MCF 10A (cell line): ENCODE data around the gene PCDHA11. TPM values are rescaled to one million over a fixed set of nuclear protein-coding genes. Genes with fewer than 3 reads are reported as not detected.

Source experiments
- total RNA-seq: library from RNA; stranded (reverse); gene quantifications from 2 replicates; pipeline ENCODE4 v1.2.3, GENCODE V29; 2022

PCDHA11 gene
- total RNA-seq, 1 experiment from 2014 or later = 0.49 TPM

Other genes starting within 250 kb of the PCDHA11 start
- gene CD14, start 235.8 kb upstream of the PCDHA11 start, total RNA-seq = 0.79 and 2.2 TPM in 2 replicates
- 15.7 and 17.2 TPM in 2 replicates for gene TMCO6, start 229.5 kb upstream of the PCDHA11 start, total RNA-seq
- gene NDUFA2, start 221.3 kb upstream of the PCDHA11 start, total RNA-seq = 63.2 and 82.2 TPM in 2 replicates
- gene IK, start 221.1 kb upstream of the PCDHA11 start, total RNA-seq = 128 and 160 TPM in 2 replicates
- gene WDR55, start 204.1 kb upstream of the PCDHA11 start, total RNA-seq = 35.0 and 36.4 TPM in 2 replicates
- 4.3 and 5.1 TPM in 2 replicates for gene DND1, start 195.4 kb upstream of the PCDHA11 start, total RNA-seq
- 126 and 131 TPM in 2 replicates for gene HARS1, start 177.6 kb upstream of the PCDHA11 start, total RNA-seq
- 48.5 and 54.3 TPM in 2 replicates for gene HARS2, start 177.5 kb upstream of the PCDHA11 start, total RNA-seq
- 54.9 and 70.4 TPM in 2 replicates for gene ZMAT2, start 168.5 kb upstream of the PCDHA11 start, total RNA-seq
- gene PCDHA1, start 82.8 kb upstream of the PCDHA11 start, total RNA-seq = 0.07 TPM in 1 of 2 replicates, not detected in the other
- gene PCDHA2, start 74.1 kb upstream of the PCDHA11 start, total RNA-seq = not detected in 2 replicates
- gene PCDHA3, start 67.9 kb upstream of the PCDHA11 start, total RNA-seq = not detected in 2 replicates
- gene PCDHA4, start 61.9 kb upstream of the PCDHA11 start, total RNA-seq = 0.16 and 0.49 TPM in 2 replicates
- gene PCDHA5, start 47.3 kb upstream of the PCDHA11 start, total RNA-seq = 0.12 and 0.22 TPM in 2 replicates
- 1.0 and 1.5 TPM in 2 replicates for gene PCDHA6, start 41.0 kb upstream of the PCDHA11 start, total RNA-seq
- gene PCDHA7, start 34.7 kb upstream of the PCDHA11 start, total RNA-seq = 0.40 and 0.69 TPM in 2 replicates
- gene PCDHA8, start 27.8 kb upstream of the PCDHA11 start, total RNA-seq = 0.25 TPM in 1 of 2 replicates, not detected in the other
- gene PCDHA9, start 20.6 kb upstream of the PCDHA11 start, total RNA-seq = 0.25 and 0.28 TPM in 2 replicates
- gene PCDHA10, start 13.1 kb upstream of the PCDHA11 start, total RNA-seq = 0.15 and 0.16 TPM in 2 replicates
- 6.1 and 9.6 TPM in 2 replicates for gene PCDHA12, start 6.4 kb downstream of the PCDHA11 start, total RNA-seq
- 0.33 and 0.74 TPM in 2 replicates for gene PCDHA13, start 13.2 kb downstream of the PCDHA11 start, total RNA-seq
- gene PCDHAC1, start 57.3 kb downstream of the PCDHA11 start, total RNA-seq = 17.2 and 26.3 TPM in 2 replicates
- 9.3 and 12.3 TPM in 2 replicates for gene PCDHAC2, start 97.5 kb downstream of the PCDHA11 start, total RNA-seq
- not detected in 2 replicates for gene PCDHB1, start 182.4 kb downstream of the PCDHA11 start, total RNA-seq
- 2.4 and 2.6 TPM in 2 replicates for gene PCDHB2, start 225.7 kb downstream of the PCDHA11 start, total RNA-seq
- 0.42 and 0.49 TPM in 2 replicates for gene PCDHB3, start 231.5 kb downstream of the PCDHA11 start, total RNA-seq